Measurements from ENCODE around the gene SLC44A1.

- TF ChIP-seq FOXM1 (IDR thresholded peaks at IDR 0.05; ENCODE audit: borderline replicate concordance) (no peak), FOXA1 (IDR thresholded peaks at IDR 0.05) (no peak), ELF4 (IDR thresholded peaks at IDR 0.05) (no peak), TARDBP (IDR thresholded peaks at IDR 0.05) (no peak), ARNT (IDR thresholded peaks at IDR 0.05) (no peak), CTBP1 (IDR thresholded peaks at IDR 0.05; ENCODE audit: borderline replicate concordance) (no peak), SP1 (IDR thresholded peaks at IDR 0.05) (no peak), FOXK2 (IDR thresholded peaks at IDR 0.05) (no peak), LEF1 (IDR thresholded peaks at IDR 0.05; ENCODE audit: borderline replicate concordance) (no peak), BHLHE40 (IDR thresholded peaks at IDR 0.05; ENCODE audit: borderline replicate concordance) (no peak)
These were observed 154.7 kb downstream of the SLC44A1 start for GRCh38 chr9:105399117-105399516.
